ENCODE measurements around the gene SORD. TPM values are rescaled to one million over a fixed set of nuclear protein-coding genes. Genes with fewer than 3 reads are reported as not detected.
"Not testable (repeated sequence)": the region's sequence is repeated elsewhere in the genome, so short reads cannot be mapped to it uniquely, and the experiment has no call there.

The SORD gene
- total and polyA plus RNA-seq, 10 of the 15 experiments (the other 5 are each of a cell fraction or from before 2014, with no cell fraction given) = 7.5 to 51.6 (median 40.1) TPM

DNA sequence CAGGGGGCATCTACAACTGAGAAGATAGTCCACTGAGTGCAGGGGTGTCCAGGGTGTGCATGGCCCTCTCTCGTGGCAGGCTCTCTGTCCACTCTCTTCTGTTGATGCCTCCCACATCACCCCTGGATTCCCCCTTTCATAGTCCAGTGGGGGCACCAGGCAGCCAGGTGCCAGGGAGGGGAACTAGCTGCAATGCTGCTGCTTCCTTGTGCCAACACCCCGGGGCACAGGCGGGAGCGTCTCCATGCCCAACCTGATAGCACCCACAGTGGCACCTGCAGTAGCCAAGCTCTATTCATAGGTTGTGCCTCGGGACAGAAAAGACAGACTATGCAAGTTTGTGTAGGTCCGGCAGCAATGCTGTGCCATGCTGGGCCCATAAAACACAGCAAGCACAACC is 79.2 kb downstream of the SORD start (continued):
- TF ChIP-seq KAT2A (conservative IDR thresholded peaks at IDR 0.05; ENCODE audit: control insufficient read depth, low read depth, low read length) (no peak), RUNX3 (IDR thresholded peaks at IDR 0.05; ENCODE audit: low read length) (no peak), ZNF217 (IDR thresholded peaks at IDR 0.05) (no peak), SPI1 (IDR thresholded peaks at IDR 0.05; ENCODE audit: borderline replicate concordance, insufficient read depth, low read depth, low read length) (no peak), STAT3 (IDR thresholded peaks at IDR 0.05; ENCODE audit: low read depth, low read length) (no peak), SIN3A (IDR thresholded peaks at IDR 0.05; ENCODE audit: low read depth, low read length) (no peak), CEBPB (IDR thresholded peaks at IDR 0.05; ENCODE audit: borderline replicate concordance in 1 of 2, low read depth in 2 of 2, low read length in 2 of 2) (no peak), EZH2 (IDR thresholded peaks at IDR 0.05; ENCODE audit: borderline replicate concordance, control insufficient read depth, low read depth, low read length) (no peak)
- TF ChIP-seq, protein P1, sequence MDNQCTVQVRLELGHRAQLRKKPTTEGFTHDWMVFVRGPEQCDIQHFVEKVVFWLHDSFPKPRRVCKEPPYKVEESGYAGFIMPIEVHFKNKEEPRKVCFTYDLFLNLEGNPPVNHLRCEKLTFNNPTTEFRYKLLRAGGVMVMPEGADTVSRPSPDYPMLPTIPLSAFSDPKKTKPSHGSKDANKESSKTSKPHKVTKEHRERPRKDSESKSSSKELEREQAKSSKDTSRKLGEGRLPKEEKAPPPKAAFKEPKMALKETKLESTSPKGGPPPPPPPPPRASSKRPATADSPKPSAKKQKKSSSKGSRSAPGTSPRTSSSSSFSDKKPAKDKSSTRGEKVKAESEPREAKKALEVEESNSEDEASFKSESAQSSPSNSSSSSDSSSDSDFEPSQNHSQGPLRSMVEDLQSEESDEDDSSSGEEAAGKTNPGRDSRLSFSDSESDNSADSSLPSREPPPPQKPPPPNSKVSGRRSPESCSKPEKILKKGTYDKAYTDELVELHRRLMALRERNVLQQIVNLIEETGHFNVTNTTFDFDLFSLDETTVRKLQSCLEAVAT (IDR thresholded peaks at IDR 0.05) = no peak
- TF ChIP-seq, protein P2, sequence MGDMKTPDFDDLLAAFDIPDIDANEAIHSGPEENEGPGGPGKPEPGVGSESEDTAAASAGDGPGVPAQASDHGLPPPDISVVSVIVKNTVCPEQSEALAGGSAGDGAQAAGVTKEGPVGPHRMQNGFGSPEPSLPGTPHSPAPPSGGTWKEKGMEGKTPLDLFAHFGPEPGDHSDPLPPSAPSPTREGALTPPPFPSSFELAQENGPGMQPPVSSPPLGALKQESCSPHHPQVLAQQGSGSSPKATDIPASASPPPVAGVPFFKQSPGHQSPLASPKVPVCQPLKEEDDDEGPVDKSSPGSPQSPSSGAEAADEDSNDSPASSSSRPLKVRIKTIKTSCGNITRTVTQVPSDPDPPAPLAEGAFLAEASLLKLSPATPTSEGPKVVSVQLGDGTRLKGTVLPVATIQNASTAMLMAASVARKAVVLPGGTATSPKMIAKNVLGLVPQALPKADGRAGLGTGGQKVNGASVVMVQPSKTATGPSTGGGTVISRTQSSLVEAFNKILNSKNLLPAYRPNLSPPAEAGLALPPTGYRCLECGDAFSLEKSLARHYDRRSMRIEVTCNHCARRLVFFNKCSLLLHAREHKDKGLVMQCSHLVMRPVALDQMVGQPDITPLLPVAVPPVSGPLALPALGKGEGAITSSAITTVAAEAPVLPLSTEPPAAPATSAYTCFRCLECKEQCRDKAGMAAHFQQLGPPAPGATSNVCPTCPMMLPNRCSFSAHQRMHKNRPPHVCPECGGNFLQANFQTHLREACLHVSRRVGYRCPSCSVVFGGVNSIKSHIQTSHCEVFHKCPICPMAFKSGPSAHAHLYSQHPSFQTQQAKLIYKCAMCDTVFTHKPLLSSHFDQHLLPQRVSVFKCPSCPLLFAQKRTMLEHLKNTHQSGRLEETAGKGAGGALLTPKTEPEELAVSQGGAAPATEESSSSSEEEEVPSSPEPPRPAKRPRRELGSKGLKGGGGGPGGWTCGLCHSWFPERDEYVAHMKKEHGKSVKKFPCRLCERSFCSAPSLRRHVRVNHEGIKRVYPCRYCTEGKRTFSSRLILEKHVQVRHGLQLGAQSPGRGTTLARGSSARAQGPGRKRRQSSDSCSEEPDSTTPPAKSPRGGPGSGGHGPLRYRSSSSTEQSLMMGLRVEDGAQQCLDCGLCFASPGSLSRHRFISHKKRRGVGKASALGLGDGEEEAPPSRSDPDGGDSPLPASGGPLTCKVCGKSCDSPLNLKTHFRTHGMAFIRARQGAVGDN (IDR thresholded peaks at IDR 0.05) = no peak

DNA sequence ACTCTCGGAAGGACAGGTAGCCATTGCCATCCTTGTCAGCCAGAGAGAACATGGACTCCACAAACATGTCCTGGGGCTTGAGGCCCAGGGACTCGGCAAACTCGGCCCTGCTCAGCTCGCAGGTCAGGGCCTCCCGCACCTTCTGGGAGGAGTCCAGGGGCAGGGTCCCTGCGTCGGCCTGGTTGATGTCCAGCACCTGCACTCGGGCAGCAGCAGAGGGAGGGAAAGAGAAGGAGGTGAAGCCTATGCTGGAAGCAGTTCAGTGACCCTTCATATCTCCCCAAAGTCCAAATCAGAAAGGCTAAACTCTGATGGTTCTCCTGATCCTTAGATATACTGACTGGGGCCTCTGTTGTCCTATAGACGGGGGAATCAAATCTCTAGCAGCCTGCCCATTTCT is 81.2 kb downstream of the SORD start:
- H3K79me2 ChIP-seq (ENCODE audit: control insufficient read depth, insufficient read depth, low read length); SMC1A ChIA-PET (ENCODE audit: uncharacterized antibody, unreplicated experiment); CTCF ChIA-PET; H3K4me2 ChIP-seq (ENCODE audit: control insufficient read depth, insufficient read depth); H3K9ac ChIP-seq (ENCODE audit: control insufficient read depth, insufficient read depth, low read length); H3K27ac ChIP-seq (ENCODE audit: control insufficient read depth, insufficient read depth); H3K4me3 ChIP-seq; H3K9me3 ChIP-seq (replicated peaks; ENCODE audit: control insufficient read depth, insufficient read depth, low read length); RAD21 ChIA-PET (ENCODE audit: unreplicated experiment); intact Hi-C loops (cut with micrococcal nuclease; ENCODE audit: unreplicated experiment); H4K20me1 ChIP-seq (ENCODE audit: control insufficient read depth, insufficient read depth); BruUV-seq (replicated peaks); ATAC-seq; POLR2A ChIA-PET; H3K4me1 ChIP-seq (ENCODE audit: control insufficient read depth, insufficient read depth, low read length); H2AFZ ChIP-seq (ENCODE audit: control insufficient read depth, low read depth, low read length); DNase-seq (ENCODE audit: low read depth, low spot score); H3K27me3 ChIP-seq (replicated peaks in 1 of 2; ENCODE audit: control insufficient read depth in 2 of 2, insufficient read depth in 2 of 2, low read length in 1 of 2); FAIRE-seq; H3K36me3 ChIP-seq (ENCODE audit: control insufficient read depth in 2 of 2, insufficient read depth in 2 of 2, low read length in 1 of 2); in situ Hi-C loops (cut with MboI): not testable (repeated sequence)
- WGBS (ENCODE audit: insufficient coverage, insufficient replicate concordance, low lambda C conversion rate, missing lambda C conversion rate) = 22% methylated on average over 9 of the region's 9 CpGs

Data from GM12878 (cell line).